ENCODE measurements around the gene DISC1. TPM values are rescaled to one million over a fixed set of nuclear protein-coding genes. Genes with fewer than 3 reads are reported as not detected.

DISC1 gene
- polyA plus RNA-seq, 1 experiment: 2.3 TPM

- no peak for DNase-seq (ENCODE audit: low read depth)
- H3K36me3 ChIP-seq (ENCODE audit: control insufficient read depth, insufficient read depth, low read length): no peaks in the 10 kb centered on the region
- POLR2A ChIA-PET: no interaction called here
- no peaks in the 10 kb centered on the region for H3K27me3 ChIP-seq (ENCODE audit: control insufficient read depth, insufficient read depth, low read length)
- no peak overlapping the region for H3K4me3 ChIP-seq (ENCODE audit: low read depth, low read length)
- CTCF ChIA-PET: interaction anchor here (1.3 kb wide), 1 partner anchor 10 kb away, joined by 3 read pairs; no protein-coding TSS in a partner anchor
- no peak for TF ChIP-seq CTCF (IDR thresholded peaks at IDR 0.05; ENCODE audit: insufficient read depth, low read depth, low read length)
Measured at GRCh38 chr1:231702331-231702730, 75.7 kb downstream of the DISC1 start.

GRCh38 chr1:231702804-231703203 lies 76.2 kb downstream of the DISC1 start:
- ChIA-PET CTCF (interaction anchor here (1.3 kb wide), 1 partner anchor 10 kb away, joined by 4 read pairs; no protein-coding TSS in a partner anchor), POLR2A (no interaction called here)
- no peak for TF ChIP-seq CTCF (IDR thresholded peaks at IDR 0.05; ENCODE audit: insufficient read depth, low read depth, low read length)
- Histone ChIP-seq H3K4me3 (ENCODE audit: low read depth, low read length) (no peak overlapping the region), H3K36me3 (ENCODE audit: control insufficient read depth, insufficient read depth, low read length) (no peaks in the 10 kb centered on the region), H3K27me3 (ENCODE audit: control insufficient read depth, insufficient read depth, low read length) (no peaks in the 10 kb centered on the region)
- DNase-seq (ENCODE audit: low read depth): no peak

- TF ChIP-seq CTCF (IDR thresholded peaks at IDR 0.05; ENCODE audit: insufficient read depth, low read depth, low read length): no peak
- DNase-seq (ENCODE audit: low read depth): no peak
- CTCF ChIA-PET: no interaction called here
- POLR2A ChIA-PET: no interaction called here
- no peaks in the 10 kb centered on the region for H3K27me3 ChIP-seq (ENCODE audit: control insufficient read depth, insufficient read depth, low read length)
- H3K4me3 ChIP-seq (ENCODE audit: low read depth, low read length): no peak overlapping the region
- no peaks in the 10 kb centered on the region for H3K36me3 ChIP-seq (ENCODE audit: control insufficient read depth, insufficient read depth, low read length)
Measured at GRCh38 chr1:231705806-231706760, 79.5 kb downstream of the DISC1 start.

- ChIA-PET CTCF (no interaction called here), POLR2A (no interaction called here)
- H3K36me3 ChIP-seq (ENCODE audit: control insufficient read depth, insufficient read depth, low read length): no peaks in the 10 kb centered on the region
- TF ChIP-seq CTCF (IDR thresholded peaks at IDR 0.05; ENCODE audit: insufficient read depth, low read depth, low read length): no peak
- no peak overlapping the region for H3K4me3 ChIP-seq (ENCODE audit: low read depth, low read length)
- H3K27me3 ChIP-seq (ENCODE audit: control insufficient read depth, insufficient read depth, low read length): no peaks in the 10 kb centered on the region
- DNase-seq (ENCODE audit: low read depth): no peak
Measured at GRCh38 chr1:231706934-231707333, 80.3 kb downstream of the DISC1 start.

- POLR2A ChIA-PET: no interaction called here
- CTCF ChIA-PET: no interaction called here
Measured at GRCh38 chr1:231707407-231707806, 80.8 kb downstream of the DISC1 start.

More at GRCh38 chr1:231707407-231707806, 80.8 kb downstream of the DISC1 start:
- Histone ChIP-seq H3K36me3 (ENCODE audit: control insufficient read depth, insufficient read depth, low read length) (no peaks in the 10 kb centered on the region), H3K27me3 (ENCODE audit: control insufficient read depth, insufficient read depth, low read length) (no peaks in the 10 kb centered on the region), H3K4me3 (ENCODE audit: low read depth, low read length) (no peak overlapping the region)
- DNase-seq (ENCODE audit: low read depth): no peak
- TF ChIP-seq CTCF (IDR thresholded peaks at IDR 0.05; ENCODE audit: insufficient read depth, low read depth, low read length): no peak

Data from BJ (cell line).